Heart right ventricle (tissue), 16 donors: Measurements from ENCODE around the gene CMYA5. TPM values are rescaled to one million over a fixed set of nuclear protein-coding genes. Genes with fewer than 3 reads are reported as not detected.
A peak's percentile ranks its signal among the peaks of the same experiment; 100 is the strongest.

ENCODE experiments used
- ATAC-seq, 8 donors: fragments of 200-7000 bp; cut with Tn5 transposase; one replicate each; pipeline ENCODE4 v1.9.1; 2020; ENCODE audit warnings: mild to moderate bottlenecking in 8 of 8, moderate library complexity in 8 of 8, moderate number of reproducible peaks in 1 of 8
- DNase-seq, 2 donors: peaks; one replicate each; pipeline ENCODE4 v3.0.0-alpha.2; 2020
- H3K27ac ChIP-seq, 10 donors: fragments of 200-600 bp; sonication (generic) in 2 of 10; one replicate each; pipeline versions ENCODE4 v1.5.0 to v1.8.0; 2020 to 2022; ENCODE audit warnings: mild to moderate bottlenecking in 3 of 10
- H3K27me3 ChIP-seq, 7 donors: fragments of 200-600 bp; one replicate each; pipeline ENCODE4 v1.8.0; 2021 to 2022; ENCODE audit warnings: mild to moderate bottlenecking in 2 of 7
- H3K36me3 ChIP-seq, 9 donors: fragments of 200-600 bp; sonication (generic) in 1 of 9; one replicate each; pipeline versions ENCODE4 v1.5.0 to v1.8.0; 2020 to 2022; ENCODE audit warnings: mild to moderate bottlenecking in 2 of 9
- H3K4me1 ChIP-seq, 9 donors: fragments of 200-600 bp; sonication (generic) in 1 of 9; one replicate each; pipeline versions ENCODE4 v1.5.0 to v1.8.0; 2020 to 2022; ENCODE audit warnings: mild to moderate bottlenecking in 4 of 9
- H3K4me3 ChIP-seq, 10 donors: fragments of 200-600 bp; sonication (generic) in 2 of 10; one replicate each; pipeline versions ENCODE4 v1.5.0 to v1.8.0; 2020 to 2022; ENCODE audit warnings: mild to moderate bottlenecking in 7 of 10, moderate library complexity in 2 of 10
- H3K9me3 ChIP-seq, 11 donors: fragments of 200-600 bp in 10 of 11; sonication (generic) in 2 of 11; one replicate each; pipeline versions ENCODE4 v1.5.0 to v1.8.0; 2013 to 2022; ENCODE audit warnings: mild to moderate bottlenecking in 2 of 11, control low read depth in 1 of 11, moderate library complexity in 1 of 11
- WGBS, 2 donors: extraction: QIAGEN DNeasy Blood & Tissue Kit; methylation state at CpG; one replicate each; pipeline ENCODE4 v1.1.7; 2013; ENCODE audit warnings: inconsistent platforms in 1 of 2; 5-methylcytosine and 5-hydroxymethylcytosine counted together
- intact Hi-C, 10 donors: fragments of 100-400 bp; cut with DNase I; formaldehyde crosslinking; loops; one replicate each; pipeline versions ENCODE4 v1.11.1 to v1.14.2; 2022
- polyA plus RNA-seq, 2 donors: library from polyadenylated mRNA; stranded (reverse); fragments of 200-250 nt; gene quantifications; one replicate each; pipeline ENCODE4 v1.2.3, GENCODE V29; 2013
- total RNA-seq, 10 donors: library from RNA; stranded (reverse); fragmentation: NEBNext Ultra II Directional in 3 of 10; extraction: Animal tissue kit (Norgen Biotek cat#: 25700) in 3 of 10; gene quantifications; one replicate each; pipeline versions ENCODE4 v1.2.1 to v1.2.4, GENCODE V29; 2021 to 2023
- TF ChIP-seq, protein P1 (sequence below), 9 donors: fragments of 200-600 bp; sonication (generic) in 2 of 9; IDR thresholded peaks; one replicate each; pipeline versions ENCODE4 v1.5.0 to v1.8.0; 2021 to 2022; ENCODE audit warnings: antibody characterized with exemption in 9 of 9, mild to moderate bottlenecking in 5 of 9, moderate library complexity in 1 of 9
- donor health status: Arrhythmogenic right ventricular cardiomyopathy.
- donor health status: ischemic (EF 13 %, LVEDD 7.1; RV severe dilation, severe dysfunction).
- donor health status: healthy with polysubstance abuse.
- donor health status: DM: no; HTN: yes; CAD: no.
- donor health status: DM: no; HTN: no; CAD: no.
- donor health status: ischemic (EF 25% LVEDD 6.9; RV normal size, moderate dysfunction).
- donor health status: ischemic (EF 25% LVEDD 5.7; RV mildly dilated, moderate dysfunction).
- donor health status: healthy.
- donor health status: DM: yes; HTN: yes; CAD: no.
- donor health status: Ischemic cardiomyopathy.
- donor health status: ischemic (EF 35%, LVEDD 5.7; RV mildly dilated, moderate dysfunction).
- donor health status: nonischemic (EF 11% LVEDD 7.7; RV severe dilation, severe dysfunction).
- donor health status: DM: yes; HTN: yes; CAD: no.
- donor health status: PGD.
- donor health status: ischemic (EF 29% LVEDD 5.4; RV normal size, mild dysfunction).
- donor health status: nonischemic (EF 23%, LVEDD 6.1; RV moderate dilation, normal function).

The CMYA5 gene
- total and polyA plus RNA-seq, 12 donors, result 202 to 1,721 (median 979) TPM

DNA sequence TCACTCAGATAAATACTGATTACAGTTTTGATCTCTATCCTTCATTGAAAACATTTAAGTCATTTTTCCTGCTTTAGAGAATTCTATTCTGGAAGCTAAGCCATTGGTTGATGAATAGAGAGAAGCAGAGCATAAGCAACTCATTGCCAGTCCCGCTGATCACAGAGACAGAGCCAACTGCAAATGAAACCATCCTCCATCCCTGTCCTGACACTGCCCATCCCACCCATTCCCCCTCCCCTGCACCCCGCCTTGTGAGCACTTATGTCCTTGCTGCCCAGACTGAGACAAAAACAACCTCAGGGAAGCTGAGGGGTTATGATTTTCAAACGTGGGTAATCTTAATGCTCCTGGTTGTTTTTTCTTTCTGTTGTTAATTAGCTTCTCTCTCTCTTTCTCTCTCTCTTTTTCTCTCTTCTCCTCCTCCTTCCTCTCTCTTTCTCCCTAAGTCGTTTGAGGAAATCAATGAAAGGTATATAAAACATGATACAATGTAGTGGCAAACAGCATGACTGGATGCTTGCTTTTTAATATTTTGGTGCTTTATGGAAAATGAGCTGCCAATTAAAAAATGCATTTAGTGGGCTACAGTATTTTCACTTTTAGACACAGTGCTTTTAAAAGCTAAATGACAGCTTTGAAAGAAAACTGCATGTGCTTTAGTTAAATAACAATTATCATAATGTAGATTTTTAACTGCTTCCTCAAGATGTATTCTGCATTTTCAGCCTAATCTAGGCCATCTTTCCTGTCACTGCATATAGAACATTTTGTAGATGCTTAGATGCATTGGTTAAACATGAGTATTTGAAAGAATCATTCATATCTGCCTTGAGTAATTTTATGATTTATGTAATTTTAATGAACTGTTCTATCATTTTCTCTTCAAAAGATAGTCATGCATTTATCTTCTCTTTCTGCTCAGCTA, 57.3 kb downstream of the CMYA5 start:
- TF ChIP-seq, protein P1, sequence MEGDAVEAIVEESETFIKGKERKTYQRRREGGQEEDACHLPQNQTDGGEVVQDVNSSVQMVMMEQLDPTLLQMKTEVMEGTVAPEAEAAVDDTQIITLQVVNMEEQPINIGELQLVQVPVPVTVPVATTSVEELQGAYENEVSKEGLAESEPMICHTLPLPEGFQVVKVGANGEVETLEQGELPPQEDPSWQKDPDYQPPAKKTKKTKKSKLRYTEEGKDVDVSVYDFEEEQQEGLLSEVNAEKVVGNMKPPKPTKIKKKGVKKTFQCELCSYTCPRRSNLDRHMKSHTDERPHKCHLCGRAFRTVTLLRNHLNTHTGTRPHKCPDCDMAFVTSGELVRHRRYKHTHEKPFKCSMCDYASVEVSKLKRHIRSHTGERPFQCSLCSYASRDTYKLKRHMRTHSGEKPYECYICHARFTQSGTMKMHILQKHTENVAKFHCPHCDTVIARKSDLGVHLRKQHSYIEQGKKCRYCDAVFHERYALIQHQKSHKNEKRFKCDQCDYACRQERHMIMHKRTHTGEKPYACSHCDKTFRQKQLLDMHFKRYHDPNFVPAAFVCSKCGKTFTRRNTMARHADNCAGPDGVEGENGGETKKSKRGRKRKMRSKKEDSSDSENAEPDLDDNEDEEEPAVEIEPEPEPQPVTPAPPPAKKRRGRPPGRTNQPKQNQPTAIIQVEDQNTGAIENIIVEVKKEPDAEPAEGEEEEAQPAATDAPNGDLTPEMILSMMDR (IDR thresholded peaks at IDR 0.05), result no peak
- intact Hi-C loops, result no loop called here
- peaks cover 0 to 48% (median 20%) of the 10 kb centered on the region in 9 donors for H3K4me1 ChIP-seq
- peaks cover 0 to 69% (median 4%) of the 10 kb centered on the region in 9 donors for H3K36me3 ChIP-seq
- no peaks in the 10 kb centered on the region for H3K27me3 ChIP-seq
- 44 to 45% methylated on average over 4 of the region's 4 CpGs for WGBS, 2 donors
- no peak for ATAC-seq
- no peaks in the 10 kb centered on the region for H3K9me3 ChIP-seq
- no peak overlapping the region for H3K4me3 ChIP-seq
- no peak for DNase-seq
- H3K27ac ChIP-seq, result peak overlapping the region in 6 of 10 donors; percentile 12 to 88 (median 75)

DNA sequence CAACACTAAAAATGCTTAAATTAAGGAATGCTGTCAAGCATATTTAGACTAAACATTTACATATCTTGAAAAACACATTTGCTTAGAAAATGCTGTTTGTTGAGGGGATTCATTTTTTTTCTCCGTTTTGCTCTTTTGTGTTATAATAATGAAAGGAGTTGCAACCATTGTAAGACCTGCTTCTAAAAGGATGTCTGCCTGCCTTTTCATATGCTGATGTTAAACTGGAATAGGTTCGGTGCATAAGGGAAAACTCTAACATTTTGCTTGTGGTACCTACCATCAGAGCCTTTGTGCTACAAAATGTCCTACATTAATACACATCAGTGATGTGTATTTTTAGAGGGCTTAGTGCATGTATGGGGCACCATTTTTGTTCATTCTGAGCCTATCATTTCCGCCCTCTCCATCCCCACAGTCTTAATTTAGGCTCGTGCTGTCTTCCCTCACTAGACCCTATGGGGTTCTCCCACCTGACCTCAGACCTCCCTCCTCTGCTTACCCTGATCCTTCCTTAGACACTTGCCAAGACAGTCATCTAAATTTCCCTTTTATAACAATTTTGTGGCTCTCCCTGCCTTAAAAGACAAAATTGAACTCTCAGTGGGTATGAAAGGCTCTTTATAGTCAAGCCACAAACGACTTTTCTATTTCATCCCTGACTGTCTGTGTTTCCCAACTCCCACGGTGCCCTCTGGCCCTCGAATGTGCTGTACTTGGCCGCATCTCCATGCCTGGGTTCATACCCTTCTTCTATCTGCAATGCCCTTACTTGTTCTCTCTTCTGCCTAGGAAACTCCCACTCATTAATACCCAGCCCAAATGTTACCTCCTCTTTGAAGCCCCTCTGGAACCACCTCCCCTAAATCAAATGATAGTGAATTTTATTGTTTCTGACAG, 61.2 kb downstream of the CMYA5 start:
- Histone ChIP-seq H3K4me3 (no peak overlapping the region), H3K27ac (peak overlapping the region in 5 of 10 donors; percentile 23 to 61 (median 49)), H3K4me1 (peaks cover 0 to 34% (median 8%) of the 10 kb centered on the region in 9 donors), H3K9me3 (no peaks in the 10 kb centered on the region), H3K27me3 (no peaks in the 10 kb centered on the region), H3K36me3 (peaks cover 0 to 83% (median 1%) of the 10 kb centered on the region in 9 donors)
- peak in 5 of 8 donors; percentile 31 to 61 (median 56) for ATAC-seq
- intact Hi-C loops, result no loop called here
- DNase-seq, result no peak
- TF ChIP-seq, protein P1 (IDR thresholded peaks at IDR 0.05), result no peak
- 73 to 81% methylated on average over 8 of the region's 8 CpGs for WGBS, 2 donors

DNA sequence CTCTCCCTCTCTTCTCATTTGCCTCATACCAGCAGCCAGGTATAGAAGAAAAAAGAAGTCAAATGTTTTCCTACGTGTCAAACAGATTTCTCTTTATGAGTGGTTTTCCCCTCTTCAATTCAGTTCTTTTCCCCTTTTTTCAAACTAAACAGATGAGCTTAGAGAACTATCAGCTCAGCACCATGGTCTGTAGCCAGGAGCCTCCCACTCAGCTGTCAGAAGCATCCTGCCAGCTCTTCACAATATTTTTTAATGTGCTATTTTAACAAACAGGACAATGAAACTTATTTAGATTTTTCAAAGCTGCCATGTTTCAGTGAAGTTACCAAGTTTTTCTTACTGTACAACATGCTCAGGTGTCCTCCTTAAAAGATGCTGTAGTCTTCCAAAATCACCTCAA, 63.5 kb downstream of the CMYA5 start:
- H3K9me3 ChIP-seq, result no peaks in the 10 kb centered on the region
- DNase-seq, result no peak
- H3K27ac ChIP-seq, result peak overlapping the region in 3 of 10 donors; percentile 49 to 61 (median 50)
- H3K36me3 ChIP-seq, result peaks cover 0 to 86% (median 0%) of the 10 kb centered on the region in 9 donors
- 72 to 77% methylated on average over 1 of the region's 1 CpG for WGBS, 2 donors
- H3K4me3 ChIP-seq, result no peak overlapping the region
- TF ChIP-seq, protein P1 (IDR thresholded peaks at IDR 0.05), result no peak
- ATAC-seq, result no peak
- H3K4me1 ChIP-seq, result peaks cover 0 to 24% (median 7%) of the 10 kb centered on the region in 9 donors
- H3K27me3 ChIP-seq, result no peaks in the 10 kb centered on the region
- intact Hi-C loops, result no loop called here
